Measurements from ENCODE around the gene TPSAB1. TPM values are rescaled to one million over a fixed set of nuclear protein-coding genes. Genes with fewer than 3 reads are reported as not detected.

Gene TPSAB1
- total and polyA plus RNA-seq, 2 donors from 2014 or later: 1.6 to 156 TPM

- Histone ChIP-seq H3K4me3 (ENCODE audit: low read length in 3 of 3) (no peak overlapping the region), H3K9ac (ENCODE audit: low read length in 3 of 3) (no peak overlapping the region), H3K4me1 (ENCODE audit: control insufficient read depth in 2 of 3, insufficient read depth in 2 of 3, low read depth in 1 of 3, low read length in 3 of 3) (no peaks in the 10 kb centered on the region), H3K9me3 (ENCODE audit: control insufficient read depth in 2 of 3, insufficient read depth in 1 of 3, low read length in 3 of 3) (no peaks in the 10 kb centered on the region), H3K36me3 (ENCODE audit: control insufficient read depth in 2 of 3, insufficient read depth in 3 of 3, low read length in 3 of 3) (peaks cover 0 to 3% (median 0%) of the 10 kb centered on the region in 3 donors), H3K27ac (ENCODE audit: low read depth in 2 of 2, low read length in 2 of 2) (no peak overlapping the region), H3K27me3 (ENCODE audit: control insufficient read depth, insufficient read depth, low read length) (no peaks in the 10 kb centered on the region)
- TF ChIP-seq CTCF (IDR thresholded peaks at IDR 0.05; ENCODE audit: borderline replicate concordance, extremely low read depth, insufficient read depth): no peak
- FAIRE-seq (no peak), DNase-seq (no peak)
- intact Hi-C loops (cut with DNase I): no loop called here
These were observed 26.6 kb upstream of the TPSAB1 start for GRCh38 chr16:1213796-1214372.

GRCh38 chr16:1214719-1215118 is 25.8 kb upstream of the TPSAB1 start:
- H3K4me3 ChIP-seq (ENCODE audit: low read length in 3 of 3): no peak overlapping the region
- TF ChIP-seq CTCF (IDR thresholded peaks at IDR 0.05; ENCODE audit: borderline replicate concordance, extremely low read depth, insufficient read depth): no peak
- H3K27ac ChIP-seq (ENCODE audit: low read depth in 2 of 2, low read length in 2 of 2): no peak overlapping the region
- H3K9ac ChIP-seq (ENCODE audit: low read length in 3 of 3): no peak overlapping the region
- H3K9me3 ChIP-seq (ENCODE audit: control insufficient read depth in 2 of 3, insufficient read depth in 1 of 3, low read length in 3 of 3): no peaks in the 10 kb centered on the region
- no peaks in the 10 kb centered on the region for H3K4me1 ChIP-seq (ENCODE audit: control insufficient read depth in 2 of 3, insufficient read depth in 2 of 3, low read depth in 1 of 3, low read length in 3 of 3)
- no peak for FAIRE-seq
- intact Hi-C loops (cut with DNase I): no loop called here
- no peaks in the 10 kb centered on the region for H3K27me3 ChIP-seq (ENCODE audit: control insufficient read depth, insufficient read depth, low read length)
- DNase-seq: no peak
- peaks cover 0 to 3% (median 0%) of the 10 kb centered on the region in 3 donors for H3K36me3 ChIP-seq (ENCODE audit: control insufficient read depth in 2 of 3, insufficient read depth in 3 of 3, low read length in 3 of 3)

GRCh38 chr16:1215574-1216295 is 24.8 kb upstream of the TPSAB1 start:
- DNase-seq (no peak), FAIRE-seq (no peak)
- peaks cover 0 to 3% (median 0%) of the 10 kb centered on the region in 3 donors for H3K36me3 ChIP-seq (ENCODE audit: control insufficient read depth in 2 of 3, insufficient read depth in 3 of 3, low read length in 3 of 3)
- H3K4me1 ChIP-seq (ENCODE audit: control insufficient read depth in 2 of 3, insufficient read depth in 2 of 3, low read depth in 1 of 3, low read length in 3 of 3): no peaks in the 10 kb centered on the region
- no peaks in the 10 kb centered on the region for H3K27me3 ChIP-seq (ENCODE audit: control insufficient read depth, insufficient read depth, low read length)
- no peak overlapping the region for H3K9ac ChIP-seq (ENCODE audit: low read length in 3 of 3)
- no peak overlapping the region for H3K4me3 ChIP-seq (ENCODE audit: low read length in 3 of 3)
- H3K9me3 ChIP-seq (ENCODE audit: control insufficient read depth in 2 of 3, insufficient read depth in 1 of 3, low read length in 3 of 3): no peaks in the 10 kb centered on the region
- intact Hi-C loops (cut with DNase I): no loop called here
- TF ChIP-seq CTCF (IDR thresholded peaks at IDR 0.05; ENCODE audit: borderline replicate concordance, extremely low read depth, insufficient read depth): no peak
- no peak overlapping the region for H3K27ac ChIP-seq (ENCODE audit: low read depth in 2 of 2, low read length in 2 of 2)

Data from kidney (tissue), 14 donors.